Sciatic nerve (tissue), 2 donors: Measurements from ENCODE around the gene MLNR. TPM values are rescaled to one million over a fixed set of nuclear protein-coding genes. Genes with fewer than 3 reads are reported as not detected.

ENCODE experiments used
- ATAC-seq: fragments of 200-7000 bp; cut with Tn5 transposase; one replicate; pipeline ENCODE4 v1.9.1; 2020; ENCODE audit warnings: mild to moderate bottlenecking, moderate library complexity
- DNase-seq: peaks from one replicate; pipeline ENCODE4 v3.0.0-alpha.2; 2020; ENCODE audit warnings: low spot score
- intact Hi-C: fragments of 100-400 bp; cut with DNase I; formaldehyde crosslinking; loops from one replicate; pipeline ENCODE4 v1.14.2; 2022
- total RNA-seq: library from RNA; stranded (reverse); fragmentation: NEBNext Ultra II Directional; extraction: Animal tissue kit (Norgen Biotek cat#: 25700); gene quantifications from one replicate; pipeline ENCODE4 v1.2.1, GENCODE V29; 2021
- donor health status: DM: no; HTN: no; CAD: no.
- donor health status: DM: no; HTN: no; CAD: no.

The MLNR gene
- total RNA-seq, 1 donor from 2014 or later: not detected

DNA sequence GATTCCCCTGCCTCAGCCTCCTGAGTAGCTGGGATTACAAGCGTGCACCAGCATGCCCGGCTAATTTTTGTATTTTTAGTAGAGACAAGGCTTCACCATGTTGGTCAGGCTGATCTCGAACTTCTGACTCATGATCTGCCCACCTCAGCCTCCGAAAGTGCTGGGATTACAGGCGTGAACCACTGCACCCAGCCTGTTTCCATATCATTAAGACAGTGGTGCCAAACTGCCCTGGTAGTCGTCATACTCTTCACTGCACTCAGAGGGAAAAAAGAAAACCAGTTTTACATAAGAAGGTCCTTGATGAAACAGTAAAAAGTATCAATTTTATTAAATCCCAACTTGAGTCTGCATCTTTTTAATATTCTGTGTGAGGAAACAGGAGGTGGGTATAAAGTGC lies 42.5 kb downstream of the MLNR start:
- DNase-seq: no peak
- intact Hi-C loops: no loop called here
- ATAC-seq: no peak

DNA sequence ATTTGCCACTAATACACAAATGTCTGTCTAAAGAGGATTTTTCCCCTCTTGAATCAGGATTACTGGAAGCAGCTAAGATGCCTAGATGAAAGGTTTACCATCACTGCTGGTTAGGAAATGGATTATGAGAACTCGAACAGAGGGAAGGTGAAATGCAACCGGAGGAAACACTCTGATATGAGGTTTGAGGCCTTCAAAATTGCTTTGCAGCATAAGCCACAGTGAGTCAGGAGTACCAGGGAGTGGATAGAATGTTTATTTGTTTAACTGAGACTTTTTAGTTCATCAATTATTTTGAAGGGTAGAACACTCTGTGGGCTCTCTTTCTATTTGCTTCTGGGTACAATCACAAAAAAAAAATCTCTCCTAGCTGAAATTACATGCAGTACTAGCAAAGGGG lies 45.7 kb downstream of the MLNR start:
- intact Hi-C loops: no loop called here
- no peak for ATAC-seq
- no peak for DNase-seq

DNA sequence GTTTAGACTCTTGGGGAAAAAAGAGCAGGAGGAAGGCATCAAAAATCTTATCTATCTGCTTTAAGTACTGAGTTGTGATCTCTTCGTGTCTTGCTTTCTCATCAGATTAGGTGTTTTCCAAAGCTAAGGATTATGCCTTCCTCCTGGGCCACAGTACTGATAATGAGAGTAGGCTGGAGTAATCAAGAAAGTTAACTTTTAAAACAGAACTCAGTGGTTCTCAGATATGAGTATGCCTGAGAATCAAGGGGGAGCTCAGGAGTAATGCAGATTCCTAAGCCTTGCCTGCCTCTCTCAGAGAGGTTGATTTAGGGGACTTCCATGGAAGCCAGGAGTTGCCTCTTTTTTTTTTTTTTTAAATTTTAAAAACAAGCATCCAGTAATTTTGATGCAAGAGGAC lies 51.1 kb downstream of the MLNR start:
- DNase-seq: no peak
- ATAC-seq: no peak
- intact Hi-C loops: no loop called here

Other genes with a start within 250 kb of the MLNR start
- 60.0 TPM for gene FNDC3A, start 244.4 kb upstream of the MLNR start, total RNA-seq
- 17.7 TPM for gene CDADC1, start 27.6 kb downstream of the MLNR start, total RNA-seq
- gene CAB39L, start 223.7 kb downstream of the MLNR start, total RNA-seq: 83.6 TPM
- 18.9 TPM for gene SETDB2, start 223.9 kb downstream of the MLNR start, total RNA-seq